Bone marrow (tissue), 2 donors: ENCODE results near the gene RRAGD.
A peak's percentile ranks its signal among the peaks of the same experiment; 100 is the strongest.

ENCODE experiments used
- DNase-seq, 2 donors: peaks; one replicate each; lab custom pipeline; 2025; lab: John Stamatoyannopoulos, UW

Gene RRAGD

DNA sequence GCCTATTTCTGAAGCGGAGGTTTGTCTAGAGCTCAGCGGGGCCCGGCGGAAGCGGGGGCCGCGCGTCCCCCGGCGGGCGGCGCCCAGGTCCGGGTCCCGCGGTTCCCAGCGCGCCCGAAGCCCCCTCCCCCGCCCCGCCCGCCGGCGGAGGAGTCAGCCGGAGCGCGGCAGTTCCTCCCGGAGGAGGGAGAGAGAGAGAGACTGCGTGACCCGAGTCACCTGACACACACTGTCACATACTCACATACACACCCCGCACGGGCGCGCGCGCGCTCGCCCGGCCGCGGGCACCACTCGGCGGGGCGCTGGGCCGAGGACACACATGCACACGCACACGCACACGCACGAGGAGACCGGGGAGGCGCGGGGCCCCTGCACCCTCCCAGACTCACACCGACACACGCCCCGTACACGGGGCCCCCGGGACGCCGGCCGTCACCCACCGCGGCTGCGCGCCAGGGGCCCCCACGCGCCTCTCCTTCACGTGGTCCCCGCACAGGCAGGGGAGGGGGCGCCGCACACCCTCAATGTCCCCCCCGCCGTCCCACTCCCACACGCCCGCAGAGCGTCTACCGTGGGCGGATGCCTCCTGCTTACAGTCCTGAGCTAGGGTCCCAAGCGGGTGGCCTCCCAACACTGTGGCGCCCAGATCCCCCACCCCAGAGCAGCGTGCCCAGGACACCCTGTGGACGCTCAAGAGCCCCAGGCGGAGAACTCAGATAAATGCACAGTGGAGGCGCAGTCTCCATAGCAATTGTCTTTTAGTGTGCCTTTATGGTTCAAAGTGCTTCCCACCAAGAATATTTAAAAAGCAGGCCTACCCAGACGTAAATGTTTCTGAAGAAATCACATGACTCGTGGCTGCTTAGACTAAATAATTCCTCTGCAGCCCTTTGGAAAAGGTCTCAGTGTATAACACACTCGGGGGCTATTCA lies at the start of gene RRAGD:
TSS of gene RRAGD (minus strand) at position 203 of the 935 bp plus-strand sequence. CDS start 280 bp downstream, outside the sequence.
- DNase-seq: peak; percentile 41 to 49

GRCh38 chr6:89460713-89461112 lies 48.6 kb upstream of the RRAGD start:
- DNase-seq: no peak

DNA sequence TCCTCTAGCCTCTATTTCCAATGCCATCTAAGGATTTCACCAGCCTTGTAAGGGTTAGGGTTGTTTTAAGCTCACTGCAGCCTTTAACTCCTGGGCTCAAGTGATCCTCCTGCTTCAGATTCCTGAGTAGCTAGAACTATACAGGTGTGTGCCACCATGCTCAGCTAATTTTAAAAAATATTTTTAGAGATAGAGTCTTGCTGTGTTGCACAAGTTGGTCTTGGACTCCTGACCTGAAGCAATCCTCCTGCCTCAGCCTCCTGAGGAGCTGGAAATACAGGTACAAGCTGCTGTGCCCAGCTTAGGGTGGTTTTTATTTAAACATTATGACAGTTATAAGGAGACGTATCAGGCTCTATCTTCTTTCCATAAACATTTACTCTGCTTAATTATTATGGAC lies 47.4 kb upstream of the RRAGD start:
- no peak for DNase-seq

DNA sequence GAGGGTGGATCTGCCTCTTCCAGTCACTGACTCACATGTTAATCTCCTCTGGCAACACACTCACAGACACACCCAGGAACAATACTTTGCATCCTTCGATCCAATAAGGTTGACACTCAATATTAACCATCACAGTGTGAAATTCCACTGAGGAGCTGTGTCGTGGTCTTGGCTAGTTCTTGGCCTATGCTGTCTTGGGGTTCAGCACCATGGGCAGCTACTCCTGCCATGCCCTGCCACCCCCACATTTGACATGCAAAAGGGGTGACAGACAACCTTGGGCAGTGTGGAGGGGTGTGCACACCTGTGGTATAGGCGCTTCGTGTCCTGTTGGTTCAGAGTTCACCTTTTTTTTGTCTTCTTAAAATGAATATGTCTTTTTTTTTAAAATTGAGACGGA lies 46.6 kb upstream of the RRAGD start:
- DNase-seq: no peak

DNA sequence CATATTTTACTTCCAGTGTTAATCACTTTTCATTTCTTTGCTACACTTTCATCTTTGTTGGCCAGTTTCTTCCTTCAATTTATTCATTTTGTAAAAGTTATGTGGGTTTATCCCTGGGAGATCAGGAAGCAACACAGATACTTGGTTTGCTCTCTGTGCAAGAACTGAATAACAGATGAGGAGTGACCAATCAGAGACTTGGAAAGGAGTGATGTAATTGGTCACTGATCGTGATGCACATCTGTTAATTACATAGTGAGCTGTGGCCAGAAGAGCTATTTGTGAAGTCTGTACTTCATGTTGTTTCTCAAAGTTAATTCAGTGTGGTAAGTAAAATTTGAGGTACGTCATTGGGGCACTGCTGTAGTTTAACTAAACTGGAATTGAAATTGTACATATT lies 42.2 kb upstream of the RRAGD start:
- no peak for DNase-seq

- DNase-seq: no peak
Observed at GRCh38 chr6:89452281-89452680, 40.2 kb upstream of the RRAGD start.

GRCh38 chr6:89449193-89449592 lies 37.1 kb upstream of the RRAGD start:
- no peak for DNase-seq

DNA sequence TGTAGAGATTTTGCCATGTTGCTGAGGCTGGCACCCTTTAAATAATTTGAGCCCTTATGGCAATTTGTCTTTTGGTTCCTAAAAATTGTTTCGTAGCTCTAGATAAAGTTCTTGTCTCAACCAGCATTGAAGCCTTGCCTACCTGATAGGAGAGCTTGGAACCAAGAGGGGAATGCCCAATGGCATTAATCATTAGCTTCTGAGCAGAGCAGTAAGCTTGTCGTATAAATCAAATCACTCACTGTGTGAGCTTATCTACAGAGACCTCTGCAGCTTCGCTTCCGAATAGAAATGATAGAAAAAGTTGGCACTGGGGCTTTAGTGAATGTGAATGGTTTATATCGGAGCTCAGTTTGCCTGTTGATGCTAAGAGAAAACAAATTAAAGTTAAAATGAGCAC lies 31.6 kb upstream of the RRAGD start:
- no peak for DNase-seq

DNA sequence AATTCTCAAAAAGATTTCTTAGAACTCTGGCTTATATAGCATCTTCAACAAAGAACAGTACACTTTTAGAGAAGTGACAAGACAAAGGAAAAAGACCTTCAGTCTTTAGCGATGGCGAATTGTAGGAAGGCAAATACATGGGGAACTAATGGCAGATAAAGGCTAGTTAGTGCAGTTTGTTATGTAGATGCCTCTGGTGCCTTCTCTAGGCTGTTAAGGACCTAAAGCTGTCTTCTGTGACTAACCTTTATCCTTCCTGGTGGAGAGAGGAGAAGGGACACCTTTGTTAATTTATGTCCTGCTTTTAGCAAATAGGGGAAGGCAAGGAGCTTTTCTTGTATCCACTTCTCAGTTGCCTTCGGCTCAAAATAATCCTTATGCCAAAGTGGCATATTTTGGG lies 28.1 kb upstream of the RRAGD start:
- no peak for DNase-seq

DNA sequence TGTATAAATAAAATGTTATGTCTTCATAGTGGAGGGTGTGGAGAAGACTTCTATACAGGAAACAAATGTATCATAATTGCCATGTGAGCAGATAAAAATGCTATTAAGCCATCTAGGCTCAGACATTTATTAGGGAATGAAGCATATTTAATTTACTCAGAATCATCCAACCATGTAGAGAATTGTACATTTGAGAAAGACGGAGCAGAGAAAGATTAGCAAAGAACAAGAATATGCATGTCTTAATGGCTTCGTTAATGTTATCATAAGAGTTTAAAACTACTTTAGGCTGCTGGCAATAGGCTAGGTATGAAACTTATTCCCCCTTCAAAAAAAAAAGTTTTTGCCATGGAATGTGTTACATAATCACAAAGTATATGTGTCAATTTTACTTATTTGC lies 26.9 kb upstream of the RRAGD start:
- DNase-seq: no peak

- no peak for DNase-seq
Observed at GRCh38 chr6:89438248-89438647, 26.2 kb upstream of the RRAGD start.

GRCh38 chr6:89436226-89436625 lies 24.2 kb upstream of the RRAGD start:
- DNase-seq: no peak

- DNase-seq: no peak
Observed at GRCh38 chr6:89434954-89435353, 22.9 kb upstream of the RRAGD start.

GRCh38 chr6:89434150-89434499 lies 22.1 kb upstream of the RRAGD start:
- DNase-seq: no peak

DNA sequence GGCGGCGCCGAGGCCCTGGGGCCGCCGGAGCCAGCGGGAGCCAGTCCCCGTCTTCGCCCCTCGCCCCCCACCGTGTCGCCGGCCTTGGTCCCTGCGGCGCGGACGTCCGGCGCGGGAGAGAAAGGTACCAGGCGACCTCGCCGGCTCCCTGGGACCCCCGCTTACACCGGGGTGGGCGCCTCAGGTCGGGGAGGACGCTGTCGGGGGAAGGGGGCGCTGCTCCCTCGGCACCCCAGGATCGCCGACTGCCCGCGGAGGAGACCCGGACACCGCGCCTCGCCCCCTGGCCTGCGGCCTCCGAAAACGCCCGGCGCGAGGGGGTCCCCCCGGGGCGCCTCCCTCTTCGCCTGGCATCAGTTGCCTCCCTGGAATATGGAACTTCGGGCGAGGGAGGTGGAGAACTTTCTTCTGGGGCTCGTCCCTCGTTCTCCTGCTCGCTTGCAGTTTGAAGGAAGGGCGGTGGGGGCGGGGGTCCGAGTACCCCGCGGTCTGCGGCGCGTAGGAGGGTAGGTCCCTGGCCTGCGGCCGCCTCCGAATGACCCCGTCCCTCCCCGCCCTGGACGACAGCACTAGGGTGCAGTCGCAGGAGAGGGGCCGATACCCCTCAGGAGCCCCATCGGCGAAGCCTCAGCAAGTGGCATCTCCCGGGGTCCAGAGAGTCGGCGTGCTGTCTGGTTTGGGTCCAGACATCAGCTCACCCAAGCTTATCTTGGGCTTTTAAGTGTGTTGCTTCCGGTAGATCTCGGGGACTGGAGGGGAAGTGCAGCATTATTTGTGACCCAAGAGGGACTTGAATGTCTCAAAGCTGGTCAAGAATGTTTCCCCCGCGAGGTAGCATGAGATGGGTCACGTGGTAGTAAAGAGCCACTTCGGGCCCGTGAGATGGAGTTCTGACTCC lies 21.4 kb upstream of the RRAGD start:
- DNase-seq: peak in 1 of 2 donors; percentile 18

- DNase-seq: peak; percentile 47 to 61
Observed at GRCh38 chr6:89432875-89433251, 20.8 kb upstream of the RRAGD start, which contains the start of gene ANKRD6. Gene ANKRD6, plus strand, starts transcription at chr6:89433152. Its CDS starts 133,825 bp downstream, at chr6:89566977.

- no peak for DNase-seq
Observed at GRCh38 chr6:89430201-89430962, 18.3 kb upstream of the RRAGD start.

- DNase-seq: no peak
Observed at GRCh38 chr6:89416796-89417195, 4.7 kb upstream of the RRAGD start.

- DNase-seq: no peak
Observed at GRCh38 chr6:89415185-89415584, 3.1 kb upstream of the RRAGD start.

- DNase-seq: no peak
Observed at GRCh38 chr6:89414215-89414614, 2.1 kb upstream of the RRAGD start.

GRCh38 chr6:89413006-89413400 lies 930 bp upstream of the RRAGD start:
- no peak for DNase-seq
